HepG2 (cell line): Measurements from ENCODE around the gene NAB2. TPM values are rescaled to one million over a fixed set of nuclear protein-coding genes. Genes with fewer than 3 reads are reported as not detected.
A peak's percentile ranks its signal among the peaks of the same experiment; 100 is the strongest.

ENCODE experiments used
- ATAC-seq: fragments of 200-7000 bp; cut with Tn5 transposase; 3 replicates; pipeline ENCODE4 v1.9.1; 2020; ENCODE audit warnings: mild to moderate bottlenecking, moderate library complexity
- BruUV-seq: library from RNA; stranded (reverse); fragments of 400-500 nt; replicated peaks from 2 replicates; lab custom pipeline; 2021; lab: Mats Ljungman, UMichigan
- CTCF ChIA-PET: fragments of 300-600 bp; formaldehyde crosslinking; extraction: SDS; loops from one replicate; lab custom pipeline; 2021; ENCODE audit warnings: low total read pairs, inconsistent platforms, low intra/inter-chr PET ratio; lab: Yijun Ruan, JAX
- POLR2A ChIA-PET: fragments of 350-600 bp; sonication (Branson Sonifier 250); formaldehyde crosslinking; loops from one replicate; lab custom pipeline; 2020; ENCODE audit warnings: antibody characterized with exemption, inconsistent platforms; lab: Yijun Ruan, JAX
- DNase-seq: peaks from one replicate; pipeline ENCODE4 v3.0.0-alpha.2; 2015; ENCODE audit warnings: low spot score
- FAIRE-seq: peaks from 3 replicates; lab custom pipeline; 2011; peaks lifted over from hg19 to GRCh38; lab: Jason Lieb, UNC
- H2AFZ ChIP-seq: one replicate; pipeline ENCODE4 v1.6.1; 2011; ENCODE audit warnings: low read length, inconsistent platforms
- H3K27ac ChIP-seq: fragments of 300-600 bp; 3 replicates; pipeline ENCODE4 v1.8.0; 2011; ENCODE audit warnings: mixed run types, mild to moderate bottlenecking, mixed read lengths, low read length, inconsistent platforms; ENCODE audit not compliant: insufficient read depth; ENCODE audit errors: extremely low read length
- H3K27me3 ChIP-seq, 2 experiments: fragments of 200-600 bp in 1 of 2; 2 replicates in 1 of 2; 3 replicates in 1 of 2; pipeline versions ENCODE4 v1.6.0 to v1.8.0; 2011; ENCODE audit warnings: low read length in 2 of 2, mild to moderate bottlenecking in 2 of 2, moderate library complexity in 2 of 2, inconsistent platforms in 1 of 2; ENCODE audit not compliant: insufficient read depth in 2 of 2, control insufficient read depth in 1 of 2
- H3K36me3 ChIP-seq, 2 experiments: fragments of 200-600 bp in 1 of 2; replicated peaks in 1 of 2; 2 replicates in 1 of 2; 3 replicates in 1 of 2; pipeline versions ENCODE4 v1.5.1 to v1.8.0; 2011; ENCODE audit warnings: low read length in 2 of 2, inconsistent platforms in 1 of 2; ENCODE audit not compliant: insufficient read depth in 2 of 2, control insufficient read depth in 1 of 2
- H3K4me1 ChIP-seq: 2 replicates; pipeline ENCODE4 v1.5.1; 2012; ENCODE audit warnings: low read length, inconsistent platforms; ENCODE audit not compliant: insufficient read depth
- H3K4me2 ChIP-seq: 2 replicates; pipeline ENCODE4 v1.6.0; 2011; ENCODE audit warnings: low read depth, low read length, inconsistent platforms
- H3K4me3 ChIP-seq, 3 experiments: fragments of 200-600 bp in 1 of 3; sonication (generic), shearing (Covaris generic) in 1 of 3; replicated peaks in 1 of 3; 2 replicates each; pipeline ENCODE4 v1.5.1; 2011 to 2016; ENCODE audit warnings: low read length in 3 of 3, inconsistent platforms in 2 of 3, low read depth in 2 of 3, mild to moderate bottlenecking in 2 of 3, control low read depth in 1 of 3, mixed read lengths in 1 of 3; ENCODE audit not compliant: insufficient read depth in 1 of 3
- H3K79me2 ChIP-seq: one replicate; pipeline ENCODE4 v1.6.1; 2011; ENCODE audit warnings: low read length, inconsistent platforms; ENCODE audit not compliant: insufficient read depth
- H3K9ac ChIP-seq: 2 replicates; pipeline ENCODE4 v1.6.0; 2011; ENCODE audit warnings: mild to moderate bottlenecking, low read depth, low read length, inconsistent platforms; ENCODE audit not compliant: insufficient read depth
- H3K9me3 ChIP-seq: 2 replicates; pipeline ENCODE4 v1.5.1; 2012; ENCODE audit warnings: mild to moderate bottlenecking, low read length
- H4K20me1 ChIP-seq: 2 replicates; pipeline ENCODE4 v1.6.0; 2011; ENCODE audit warnings: inconsistent platforms, mild to moderate bottlenecking, low read length, moderate library complexity; ENCODE audit not compliant: insufficient read depth
- ELF3 ChIP-seq: IDR thresholded peaks from 2 replicates; pipeline ENCODE4 v1.6.1; 2016; ENCODE audit warnings: missing genetic modification reagents, missing compliant biosample characterization
- GABPA ChIP-seq, 2 experiments: IDR thresholded peaks; 2 replicates each; pipeline ENCODE4 v1.6.1; 2011 to 2016; ENCODE audit warnings: low read depth in 2 of 2, low read length in 1 of 2, missing biosample characterization in 1 of 2, missing genetic modification characterization in 1 of 2
- GABPB1 ChIP-seq: IDR thresholded peaks from 2 replicates; pipeline ENCODE4 v1.6.1; 2016; ENCODE audit warnings: mild to moderate bottlenecking, missing genetic modification reagents, moderate library complexity, missing compliant biosample characterization
- KDM2A ChIP-seq: sonication (generic); formaldehyde crosslinking; IDR thresholded peaks from 2 replicates; pipeline ENCODE4 v1.4.0; 2020; ENCODE audit warnings: low read depth, missing genetic modification reagents, borderline replicate concordance
- MED8 ChIP-seq: sonication (generic); formaldehyde crosslinking; IDR thresholded peaks from 2 replicates; pipeline ENCODE4 v1.8.1; 2023; ENCODE audit warnings: mild to moderate bottlenecking, missing genetic modification reagents; ENCODE audit not compliant: insufficient replicate concordance
- MEIS2 ChIP-seq: sonication (generic); formaldehyde crosslinking; IDR thresholded peaks from 2 replicates; pipeline ENCODE4 v1.9.0; 2021; ENCODE audit warnings: mild to moderate bottlenecking, missing genetic modification reagents
- MIER3 ChIP-seq: IDR thresholded peaks from 2 replicates; pipeline ENCODE4 v1.6.1; 2016; ENCODE audit warnings: missing compliant biosample characterization, borderline replicate concordance
- NCOR1 ChIP-seq: fragments of 200-600 bp; sonication (generic); IDR thresholded peaks from 2 replicates; pipeline ENCODE4 v1.7.0; 2017; ENCODE audit warnings: antibody characterized with exemption, low read length, borderline replicate concordance
- RXRB ChIP-seq: IDR thresholded peaks from 2 replicates; pipeline ENCODE4 v1.6.1; 2016; ENCODE audit warnings: borderline replicate concordance, missing genetic modification reagents, missing compliant biosample characterization
- USF2 ChIP-seq, 2 experiments: sonication (generic) in 1 of 2; formaldehyde crosslinking in 1 of 2; IDR thresholded peaks; 2 replicates each; pipeline versions ENCODE4 v1.5.1 to v1.6.1; 2011 to 2020; ENCODE audit warnings: borderline replicate concordance in 1 of 2, low read depth in 1 of 2, low read length in 1 of 2, mild to moderate bottlenecking in 1 of 2, missing genetic modification reagents in 1 of 2, moderate library complexity in 1 of 2
- ZBTB7B ChIP-seq: sonication (generic); formaldehyde crosslinking; IDR thresholded peaks from 2 replicates; pipeline ENCODE4 v1.4.0; 2020; ENCODE audit warnings: missing genetic modification reagents
- ZIK1 ChIP-seq: sonication (generic); formaldehyde crosslinking; IDR thresholded peaks from 2 replicates; pipeline ENCODE4 v1.5.0; 2020; ENCODE audit warnings: mild to moderate bottlenecking, low read depth, missing genetic modification reagents, borderline replicate concordance
- ZNF18 ChIP-seq: sonication (generic); formaldehyde crosslinking; IDR thresholded peaks from 2 replicates; pipeline ENCODE4 v1.8.0; 2022; ENCODE audit warnings: mild to moderate bottlenecking, missing genetic modification reagents; ENCODE audit not compliant: insufficient replicate concordance
- ZNF446 ChIP-seq: sonication (generic); formaldehyde crosslinking; IDR thresholded peaks from 2 replicates; pipeline ENCODE4 v1.5.0; 2020; ENCODE audit warnings: mild to moderate bottlenecking, missing genetic modification reagents
- ZNF546 ChIP-seq: sonication (generic); formaldehyde crosslinking; conservative IDR thresholded peaks from 2 replicates; pipeline ENCODE4 v1.8.1; 2023; ENCODE audit warnings: mild to moderate bottlenecking, missing genetic modification reagents
- ZNF772 ChIP-seq: sonication (generic); formaldehyde crosslinking; IDR thresholded peaks from 2 replicates; pipeline ENCODE4 v1.5.0; 2020; ENCODE audit warnings: mild to moderate bottlenecking, missing genetic modification reagents
- ZNF878 ChIP-seq: sonication (generic); formaldehyde crosslinking; IDR thresholded peaks from 2 replicates; pipeline ENCODE4 v1.8.1; 2023; ENCODE audit warnings: mild to moderate bottlenecking, missing genetic modification reagents, moderate library complexity
- ZSCAN12 ChIP-seq: sonication (generic); formaldehyde crosslinking; IDR thresholded peaks from 2 replicates; pipeline ENCODE4 v1.9.0; 2021; ENCODE audit warnings: mild to moderate bottlenecking, missing genetic modification reagents
- WGBS: methylation state at CpG from one replicate; pipeline ENCODE4 v1.1.6; 2017; ENCODE audit warnings: low lambda C conversion rate; 5-methylcytosine and 5-hydroxymethylcytosine counted together
- in situ Hi-C: cut with HindIII; loops from 2 replicates; pipeline ENCODE4 v1.10.0; 2017; ENCODE audit warnings: low pct_unique_long_range_greater_than_20kb; ENCODE audit not compliant: extremely low pct_ligation_motif_present
- intact Hi-C: fragments of 100-400 bp; cut with micrococcal nuclease; formaldehyde crosslinking; loops from one replicate; pipeline ENCODE4 v1.10.0; 2022; ENCODE audit not compliant: unreplicated experiment
- polyA plus RNA-seq, 8 experiments: library from polyadenylated mRNA; depleted of rRNA in 3 of 8; stranded (reverse) in 7 of 8; unstranded in 1 of 8; fragments of >200 nt; fragmentation: Illumina TruSeq in 4 of 8; extraction: Trizol in 4 of 8; gene quantifications; 2 replicates each; pipeline versions ENCODE4 v1.2.1 to v1.2.3, GENCODE V29; 2011 to 2016; ENCODE audit warnings: low read depth in 4 of 8, missing spikeins in 1 of 8, mixed read lengths in 1 of 8; ENCODE audit not compliant: insufficient read depth in 1 of 8
- total RNA-seq, 5 experiments: library from RNA; depleted of rRNA; stranded (reverse); fragments of >200 nt; fragmentation: Illumina TruSeq; extraction: Trizol; gene quantifications; 2 replicates each; pipeline ENCODE4 v1.2.3, GENCODE V29; 2016; ENCODE audit warnings: low read depth in 1 of 5

Gene NAB2
- total and polyA plus RNA-seq, 2 of the 13 experiments (the other 11 are each of a cell fraction or from before 2014, with no cell fraction given): 11.7 to 12.9 TPM

- TF ChIP-seq MEIS2 (CRISPR knock-in tag): no peak
- no peak for TF ChIP-seq MIER3 (CRISPR knock-in tag)
- no peak for TF ChIP-seq ZNF878 (CRISPR knock-in tag)
- TF ChIP-seq KDM2A: no peak
- TF ChIP-seq NCOR1: peak; percentile 83
- peak; percentile 62 for TF ChIP-seq ELF3 (CRISPR knock-in tag)
- no peak for TF ChIP-seq MED8
- no peak for TF ChIP-seq GABPB1 (CRISPR knock-in tag)
- TF ChIP-seq ZIK1 (CRISPR knock-in tag): no peak
These were observed 42.0 kb downstream of the NAB2 start (continued) for GRCh38 chr12:57130941-57131340.

- FAIRE-seq (peak; percentile 32), ATAC-seq (no peak), DNase-seq (no peak)
- peaks cover 7 to 12% of the 10 kb centered on the region in 2 experiments; a peak in 2 of 5 replicates for H3K36me3 ChIP-seq
- H3K4me1 ChIP-seq: peaks cover 77% of the 10 kb centered on the region
- H3K4me2 ChIP-seq: peak overlapping the region; percentile 94
- in situ Hi-C loops: loop anchor here (5.0 kb wide), 1 partner anchor 45 kb away; no protein-coding TSS in a partner anchor
- no peaks in the 10 kb centered on the region; a peak in 1 of 5 replicates for H3K27me3 ChIP-seq
- no peaks in the 10 kb centered on the region for H3K9me3 ChIP-seq
- H3K79me2 ChIP-seq: peaks cover 68% of the 10 kb centered on the region
- H3K9ac ChIP-seq: peak overlapping the region; percentile 45; the same call in 1 of the 2 replicates
- peaks cover 33% of the 10 kb centered on the region for H4K20me1 ChIP-seq
- intact Hi-C loops: no loop called here
- H2AFZ ChIP-seq: no peak overlapping the region
- peak overlapping the region; percentile 20 to 96 (median 32); a peak in 5 of 6 replicates for H3K4me3 ChIP-seq
- 72% methylated on average over 8 of the region's 9 CpGs for WGBS
- ChIA-PET POLR2A (interaction anchor here (2.4 to 16.0 kb wide), 5 partner anchors 10 to 51 kb away, joined by 6 to 827 read pairs (median 20); partner anchors contain the start of genes LRP1-AS and STAT6), CTCF (no interaction called here)
- H3K27ac ChIP-seq: peak overlapping the region; percentile 40
- no TSS peak for BruUV-seq
- TF ChIP-seq ZNF18 (CRISPR knock-in tag) (no peak), ZSCAN12 (CRISPR knock-in tag) (no peak), RXRB (CRISPR knock-in tag) (no peak), GABPB1 (CRISPR knock-in tag) (0 out of 2 replicates have a peak, but pooled peaks have one; percentile 28), USF2 (IDR thresholded peaks at IDR 0.05; ENCODE audit: low read depth, low read length) (no peak), USF2 (CRISPR knock-in tag; IDR thresholded peaks at IDR 0.05; ENCODE audit: borderline replicate concordance) (no peak), GABPA (IDR thresholded peaks at IDR 0.05; ENCODE audit: low read depth, low read length) (peak; percentile 37), GABPA (CRISPR knock-in tag; IDR thresholded peaks at IDR 0.05; ENCODE audit: low read depth) (peak; percentile 80), ZNF772 (no peak), ZBTB7B (CRISPR knock-in tag) (no peak), ZNF446 (CRISPR knock-in tag) (0 out of 2 replicates have a peak, but pooled peaks have one; percentile 26), ZNF546 (CRISPR knock-in tag) (no peak)
These were observed 43.2 kb downstream of the NAB2 start for GRCh38 chr12:57131896-57132744.
